GM19351 (cell line): ENCODE measurements around the gene FAM20A.
"Not testable (repeated sequence)": the region's sequence is repeated elsewhere in the genome, so short reads cannot be mapped to it uniquely, and the experiment has no call there.

ENCODE experiments used
- ATAC-seq: cut with Tn5 transposase; IDR thresholded peaks from one replicate; pipeline ENCODE4 v1.9.1; 2021; ENCODE audit warnings: mild to moderate bottlenecking, moderate library complexity; ENCODE audit not compliant: unreplicated experiment

Gene FAM20A

GRCh38 chr17:68592682-68593641, 8.2 kb downstream of the FAM20A start:
- ATAC-seq, result no peak

DNA sequence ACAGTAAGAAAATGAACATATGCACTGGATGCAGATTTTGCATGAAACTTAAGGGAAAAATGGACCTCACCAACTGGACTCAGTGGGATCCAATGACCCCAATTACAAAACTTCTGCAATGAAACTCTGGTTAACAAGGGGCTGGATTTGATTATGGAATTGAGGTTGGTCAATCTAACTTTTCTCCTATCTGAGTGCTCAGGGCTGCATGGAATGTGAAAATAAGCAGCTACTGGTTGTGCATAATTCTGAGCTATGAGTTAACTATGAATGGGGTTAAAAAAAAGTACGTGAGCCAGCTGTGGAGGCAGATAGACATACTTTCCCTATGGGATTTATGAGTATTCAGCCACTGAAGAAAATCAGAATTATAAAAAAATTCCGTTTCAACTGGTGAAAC, 9.2 kb downstream of the FAM20A start:
- ATAC-seq, result no peak

GRCh38 chr17:68591583-68591982, 9.6 kb downstream of the FAM20A start:
- ATAC-seq, result no peak

GRCh38 chr17:68589086-68589485, 12.1 kb downstream of the FAM20A start:
- no peak for ATAC-seq

GRCh38 chr17:68588362-68588761, 12.8 kb downstream of the FAM20A start:
- no peak for ATAC-seq

DNA sequence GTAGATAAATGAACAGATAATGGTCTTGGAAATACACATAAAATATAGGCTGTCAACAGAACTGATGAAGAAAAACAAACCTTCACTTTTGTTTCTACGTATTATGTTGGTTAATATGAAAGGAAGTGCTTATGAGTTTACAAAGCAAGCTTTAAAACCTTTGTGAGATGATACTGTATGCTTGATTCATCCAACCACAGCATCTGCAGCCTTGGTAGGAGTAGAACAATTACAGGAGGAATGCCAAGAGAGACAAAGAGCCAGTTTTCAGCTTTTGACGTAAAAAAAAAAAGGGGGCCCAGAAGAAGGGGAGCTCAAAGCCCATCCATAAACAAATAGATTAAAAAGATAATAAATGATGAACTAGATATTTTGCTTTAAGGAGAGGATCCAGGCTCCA, 13.3 kb downstream of the FAM20A start:
- no peak for ATAC-seq

DNA sequence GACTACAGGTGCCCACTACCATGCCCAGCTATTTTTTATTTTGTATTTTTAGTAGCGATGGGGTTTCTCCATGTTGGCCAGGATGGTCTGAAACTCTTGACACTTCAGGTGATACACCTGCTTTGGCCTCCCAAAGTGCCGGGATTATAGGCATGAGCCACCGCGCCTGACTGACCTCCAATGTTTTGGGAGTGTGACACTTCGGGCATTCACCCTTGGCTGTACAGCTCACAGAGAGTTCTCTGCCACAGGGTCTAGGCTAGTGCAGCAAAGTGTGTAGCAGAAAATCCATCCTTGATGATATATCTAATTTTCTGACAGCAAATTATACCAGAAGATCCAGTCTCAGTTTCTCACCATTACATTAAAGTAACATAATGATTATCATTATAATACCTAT, 14.1 kb downstream of the FAM20A start:
- no peak for ATAC-seq

- no peak for ATAC-seq
Measured at GRCh38 chr17:68585643-68586042, 15.5 kb downstream of the FAM20A start.

- ATAC-seq, result no peak
Measured at GRCh38 chr17:68584581-68585303, 16.4 kb downstream of the FAM20A start.

- ATAC-seq, result not testable (repeated sequence)
Measured at GRCh38 chr17:68582867-68583266, 18.3 kb downstream of the FAM20A start.

GRCh38 chr17:68581863-68582645, 19.1 kb downstream of the FAM20A start:
- no peak for ATAC-seq

- no peak for ATAC-seq
Measured at GRCh38 chr17:68580236-68580770, 20.9 kb downstream of the FAM20A start.

GRCh38 chr17:68579194-68579927, 21.8 kb downstream of the FAM20A start:
- no peak for ATAC-seq

DNA sequence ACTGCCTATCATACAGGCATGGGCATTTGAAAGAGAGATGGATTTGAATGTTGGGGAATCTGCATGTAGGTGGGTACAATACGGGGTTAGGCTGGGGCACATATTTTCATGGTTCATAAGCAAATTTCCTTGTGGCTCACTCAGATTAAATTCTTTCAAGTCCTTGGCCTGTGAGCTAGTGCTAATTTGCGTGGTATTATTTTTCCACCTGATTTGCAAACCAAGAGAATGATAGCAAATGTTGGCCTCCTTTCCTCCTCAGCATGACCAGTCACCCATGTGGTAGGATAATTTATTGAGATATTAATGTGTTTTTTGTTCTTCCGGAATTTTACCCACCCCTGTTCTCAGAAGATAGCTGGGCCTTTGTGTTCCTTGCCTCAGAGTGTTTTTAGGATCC, 22.9 kb downstream of the FAM20A start:
- no peak for ATAC-seq

- ATAC-seq, result no peak
Measured at GRCh38 chr17:68577497-68577821, 23.7 kb downstream of the FAM20A start.

DNA sequence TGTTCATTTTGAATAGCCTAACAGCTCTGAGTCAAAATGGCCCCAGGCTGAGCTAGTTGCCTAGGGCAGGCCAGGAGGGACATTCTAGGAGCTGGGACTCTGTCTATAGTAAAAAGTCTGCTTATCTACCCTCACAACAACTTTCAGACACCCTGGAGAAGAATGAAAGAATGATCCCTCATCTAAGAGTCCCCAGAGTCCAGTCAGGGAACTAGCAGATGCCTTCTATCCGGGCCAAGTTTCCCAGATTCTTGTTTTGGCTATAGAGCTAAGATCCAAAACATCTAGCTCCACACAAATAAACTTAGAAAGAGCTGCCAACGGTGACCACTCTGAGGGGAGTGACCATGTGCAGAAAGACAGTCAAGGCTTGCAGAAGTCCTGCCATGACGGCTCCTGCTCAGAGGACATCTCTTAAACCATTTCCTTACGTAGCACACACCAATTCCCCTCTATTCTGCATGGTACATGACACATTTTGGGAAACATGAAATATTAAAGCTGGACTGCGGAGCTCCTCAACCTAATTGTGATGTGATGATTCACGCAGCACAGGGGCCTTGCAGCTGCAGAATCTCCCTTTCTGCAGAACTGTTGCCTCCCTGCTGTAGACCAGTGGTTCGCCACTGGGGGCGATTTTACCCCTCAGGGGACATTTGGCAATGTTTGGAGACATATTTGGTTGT, 24.2 kb downstream of the FAM20A start:
- ATAC-seq, result no peak

- no peak for ATAC-seq
Measured at GRCh38 chr17:68576137-68576536, 25.0 kb downstream of the FAM20A start.

DNA sequence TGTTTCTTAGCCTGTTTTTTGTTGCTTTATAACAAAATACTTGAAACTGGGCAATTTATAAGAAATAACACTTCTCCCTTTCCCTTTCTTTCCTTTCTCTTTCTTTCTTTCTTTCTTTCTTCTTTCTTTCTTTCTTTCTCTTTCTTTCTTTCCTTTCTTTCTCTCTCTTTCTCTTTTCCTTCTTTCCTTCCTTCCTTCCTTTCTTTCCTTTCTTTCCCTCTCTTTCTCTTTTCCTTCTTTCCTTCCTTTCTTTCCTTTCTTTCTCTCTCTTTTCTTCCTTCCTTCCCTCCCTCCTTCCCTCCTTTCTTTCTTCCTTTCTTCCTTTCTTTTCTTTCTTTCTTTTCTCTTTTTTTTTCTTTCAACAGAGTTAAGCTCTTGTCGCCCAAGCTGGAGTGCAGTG, 27.8 kb downstream of the FAM20A start:
- no peak for ATAC-seq

GRCh38 chr17:68572138-68572842, 28.9 kb downstream of the FAM20A start:
- no peak for ATAC-seq
